Measurements from ENCODE around the gene VPS45. TPM values are rescaled to one million over a fixed set of nuclear protein-coding genes. Genes with fewer than 3 reads are reported as not detected.

Gene VPS45
- total and polyA plus RNA-seq, 12 donors: 26.6 to 73.6 (median 49.8) TPM

DNA sequence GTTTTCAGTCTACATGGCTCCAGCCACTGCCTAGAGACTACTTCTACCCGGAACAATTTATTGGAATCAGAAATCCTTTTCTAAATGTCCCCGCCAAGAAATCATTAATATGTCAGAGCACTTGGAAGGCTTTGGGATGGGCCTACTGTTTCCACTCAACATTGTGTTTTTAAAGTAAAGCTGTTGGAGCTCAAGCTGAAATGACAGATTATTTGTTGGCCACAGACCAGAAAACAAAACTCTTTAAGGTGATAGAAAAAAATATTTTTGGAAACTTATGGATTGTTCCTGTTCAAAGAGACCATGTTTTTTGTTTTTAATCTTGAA is 496 bp downstream of the VPS45 start:
- WGBS, 2 donors: 1 to 7% methylated on average over 2 of the region's 2 CpGs
- peaks cover 0 to 36% (median 0%) of the 10 kb centered on the region in 9 donors for H3K36me3 ChIP-seq
- TF ChIP-seq, protein P1, sequence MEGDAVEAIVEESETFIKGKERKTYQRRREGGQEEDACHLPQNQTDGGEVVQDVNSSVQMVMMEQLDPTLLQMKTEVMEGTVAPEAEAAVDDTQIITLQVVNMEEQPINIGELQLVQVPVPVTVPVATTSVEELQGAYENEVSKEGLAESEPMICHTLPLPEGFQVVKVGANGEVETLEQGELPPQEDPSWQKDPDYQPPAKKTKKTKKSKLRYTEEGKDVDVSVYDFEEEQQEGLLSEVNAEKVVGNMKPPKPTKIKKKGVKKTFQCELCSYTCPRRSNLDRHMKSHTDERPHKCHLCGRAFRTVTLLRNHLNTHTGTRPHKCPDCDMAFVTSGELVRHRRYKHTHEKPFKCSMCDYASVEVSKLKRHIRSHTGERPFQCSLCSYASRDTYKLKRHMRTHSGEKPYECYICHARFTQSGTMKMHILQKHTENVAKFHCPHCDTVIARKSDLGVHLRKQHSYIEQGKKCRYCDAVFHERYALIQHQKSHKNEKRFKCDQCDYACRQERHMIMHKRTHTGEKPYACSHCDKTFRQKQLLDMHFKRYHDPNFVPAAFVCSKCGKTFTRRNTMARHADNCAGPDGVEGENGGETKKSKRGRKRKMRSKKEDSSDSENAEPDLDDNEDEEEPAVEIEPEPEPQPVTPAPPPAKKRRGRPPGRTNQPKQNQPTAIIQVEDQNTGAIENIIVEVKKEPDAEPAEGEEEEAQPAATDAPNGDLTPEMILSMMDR (IDR thresholded peaks at IDR 0.05): no peak
- ATAC-seq (peak in 1 of 8 donors; percentile 7), DNase-seq (no peak)
- no peaks in the 10 kb centered on the region for H3K9me3 ChIP-seq
- H3K27ac ChIP-seq: peak overlapping the region in 9 of 10 donors; percentile 89 to 96 (median 95)
- H3K4me1 ChIP-seq: peaks cover 0 to 42% (median 24%) of the 10 kb centered on the region in 9 donors
- no peaks in the 10 kb centered on the region for H3K27me3 ChIP-seq
- intact Hi-C loops (cut with DNase I): loop anchor here in 2 of 10 donors (5.0 to 10.0 kb wide), 2 partner anchors 56 to 63 kb away; partner anchors contain the start of gene OTUD7B (in 1 of the 2)
- peak overlapping the region; percentile 52 to 90 (median 76) for H3K4me3 ChIP-seq

DNA sequence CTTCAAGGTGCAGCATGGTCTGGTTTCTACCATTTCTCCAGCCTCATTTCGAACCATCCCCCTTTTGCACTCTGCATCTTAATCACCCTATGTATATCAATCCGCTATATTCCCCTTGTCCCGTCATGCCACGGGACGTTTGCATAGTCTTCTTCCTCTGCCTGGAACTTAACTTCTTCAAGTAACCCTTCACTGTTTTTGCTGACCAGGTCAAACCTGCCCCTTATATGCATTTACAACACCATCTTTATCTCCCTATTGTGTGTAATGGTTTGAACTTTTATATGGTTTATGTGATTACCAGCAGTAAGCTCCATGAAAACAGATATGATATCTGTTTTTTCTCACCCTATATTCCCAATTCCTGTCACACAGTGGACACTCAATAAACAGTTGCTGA is 2.3 kb downstream of the VPS45 start:
- intact Hi-C loops (cut with DNase I): loop anchor here in 6 of 10 donors (5.0 to 10.0 kb wide), 4 partner anchors 58 to 117 kb away; partner anchors contain the start of gene OTUD7B (in 1 of the 6)
- no peak for DNase-seq
- ATAC-seq: no peak
- no peaks in the 10 kb centered on the region for H3K9me3 ChIP-seq
- peaks cover 0 to 39% (median 21%) of the 10 kb centered on the region in 9 donors for H3K4me1 ChIP-seq
- no peaks in the 10 kb centered on the region for H3K27me3 ChIP-seq
- TF ChIP-seq, protein P1 (IDR thresholded peaks at IDR 0.05): no peak
- H3K27ac ChIP-seq: no peak overlapping the region
- H3K36me3 ChIP-seq: peaks cover 0 to 54% (median 5%) of the 10 kb centered on the region in 9 donors
- 91% methylated on average over 5 of the region's 5 CpGs for WGBS, 2 donors
- no peak overlapping the region for H3K4me3 ChIP-seq

DNA sequence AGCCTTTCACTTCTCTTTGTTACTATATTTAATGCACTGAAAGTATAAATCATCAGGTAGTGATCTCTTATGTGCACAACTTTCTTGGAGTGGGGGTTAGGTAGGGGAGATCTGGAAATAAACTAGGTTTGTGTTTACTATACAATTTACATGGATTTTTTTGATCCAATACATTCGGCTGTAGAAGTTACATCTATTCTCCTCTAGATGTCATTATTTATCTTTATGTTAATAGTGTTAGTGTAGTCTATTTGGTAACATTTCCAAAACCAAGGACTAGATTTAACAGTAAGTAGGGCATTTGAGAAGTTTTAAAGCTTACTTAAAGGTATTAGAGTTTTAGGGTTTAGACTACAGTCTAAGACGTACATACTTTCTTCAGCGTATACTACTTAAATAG is 5.4 kb downstream of the VPS45 start:
- Histone ChIP-seq H3K4me3 (no peak overlapping the region), H3K4me1 (peaks cover 0 to 22% (median 12%) of the 10 kb centered on the region in 9 donors), H3K27ac (no peak overlapping the region), H3K9me3 (no peaks in the 10 kb centered on the region), H3K27me3 (no peaks in the 10 kb centered on the region), H3K36me3 (peaks cover 0 to 84% (median 16%) of the 10 kb centered on the region in 9 donors)
- TF ChIP-seq, protein P1 (IDR thresholded peaks at IDR 0.05): peak; percentile 31 to 70 (median 56)
- 58 to 68% methylated on average over 3 of the region's 3 CpGs for WGBS, 2 donors
- no peak for DNase-seq
- peak in 7 of 8 donors; percentile 43 to 68 (median 61) for ATAC-seq
- intact Hi-C loops (cut with DNase I): loop anchor here in 8 of 10 donors (1.0 to 5.0 kb wide), 5 partner anchors 92 to 114 kb away; no protein-coding TSS in a partner anchor

DNA sequence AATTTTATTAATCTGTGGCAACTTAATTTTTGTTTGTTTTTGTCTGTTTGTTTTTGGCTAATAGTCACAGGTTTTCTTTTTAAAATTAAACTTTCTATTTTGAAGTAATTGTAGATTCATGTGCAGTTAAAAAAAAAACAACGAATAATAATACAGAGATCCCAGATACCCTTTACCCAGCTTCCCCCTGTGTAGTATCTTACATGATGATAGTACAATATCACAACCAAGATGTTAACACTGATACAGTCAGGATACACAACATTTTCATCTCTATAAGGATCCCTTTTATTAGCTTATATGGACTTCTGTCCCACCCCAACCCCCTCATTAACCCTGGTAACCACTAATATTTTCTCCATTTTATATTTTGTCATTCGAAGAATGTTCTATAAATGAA is 5.9 kb downstream of the VPS45 start:
- intact Hi-C loops (cut with DNase I): loop anchor here in 8 of 10 donors (1.0 to 5.0 kb wide), 5 partner anchors 91 to 114 kb away; no protein-coding TSS in a partner anchor
- ATAC-seq (no peak), DNase-seq (no peak)
- Histone ChIP-seq H3K4me3 (no peak overlapping the region), H3K4me1 (peaks cover 0 to 18% (median 7%) of the 10 kb centered on the region in 9 donors), H3K27me3 (no peaks in the 10 kb centered on the region), H3K27ac (no peak overlapping the region), H3K36me3 (peaks cover 0 to 90% (median 22%) of the 10 kb centered on the region in 9 donors), H3K9me3 (no peaks in the 10 kb centered on the region)
- TF ChIP-seq, protein P1 (IDR thresholded peaks at IDR 0.05): no peak
- 85 to 94% methylated on average over 2 of the region's 2 CpGs for WGBS, 2 donors

All from heart right ventricle (tissue), 16 donors.